ENCODE results near the gene ADAMTS1.

Gene ADAMTS1

GRCh38 chr21:26840201-26840600 lies 5.0 kb downstream of the ADAMTS1 start:
- Histone ChIP-seq H3K27me3 (peaks cover 49% of the 10 kb centered on the region), H3K4me3 (ENCODE audit: low read depth in 1 of 2, low read length in 1 of 2) (no peak overlapping the region), H3K36me3 (no peaks in the 10 kb centered on the region), H3K4me1 (ENCODE audit: control insufficient read depth in 1 of 2, insufficient read depth in 1 of 2, low read depth in 1 of 2, low read length in 1 of 2) (peaks cover 17 to 23% of the 10 kb centered on the region in 2 experiments), H3K27ac (no peak overlapping the region), H3K9me3 (no peaks in the 10 kb centered on the region)
- TF ChIP-seq CTCF (IDR thresholded peaks at IDR 0.05), result no peak

GRCh38 chr21:26837539-26837938 lies 7.7 kb downstream of the ADAMTS1 start:
- no peak overlapping the region for H3K27ac ChIP-seq
- no peak overlapping the region for H3K4me3 ChIP-seq (ENCODE audit: low read depth in 1 of 2, low read length in 1 of 2)

GRCh38 chr21:26836528-26836927 lies 8.7 kb downstream of the ADAMTS1 start:
- no peak overlapping the region for H3K27ac ChIP-seq

More at GRCh38 chr21:26837539-26837938, 7.7 kb downstream of the ADAMTS1 start:
- no peaks in the 10 kb centered on the region for H3K4me1 ChIP-seq (ENCODE audit: control insufficient read depth in 1 of 2, insufficient read depth in 1 of 2, low read depth in 1 of 2, low read length in 1 of 2)
- H3K36me3 ChIP-seq, result no peaks in the 10 kb centered on the region
- peaks cover 23% of the 10 kb centered on the region for H3K27me3 ChIP-seq
- TF ChIP-seq CTCF (IDR thresholded peaks at IDR 0.05), result no peak
- H3K9me3 ChIP-seq, result no peaks in the 10 kb centered on the region

GRCh38 chr21:26835714-26836265 lies 9.4 kb downstream of the ADAMTS1 start:
- H3K27ac ChIP-seq, result no peak overlapping the region
- no peak for TF ChIP-seq CTCF (IDR thresholded peaks at IDR 0.05)

More at GRCh38 chr21:26836528-26836927, 8.7 kb downstream of the ADAMTS1 start:
- no peaks in the 10 kb centered on the region for H3K36me3 ChIP-seq
- TF ChIP-seq CTCF (IDR thresholded peaks at IDR 0.05), result no peak
- H3K4me3 ChIP-seq (ENCODE audit: low read depth in 1 of 2, low read length in 1 of 2), result no peak overlapping the region
- no peaks in the 10 kb centered on the region for H3K4me1 ChIP-seq (ENCODE audit: control insufficient read depth in 1 of 2, insufficient read depth in 1 of 2, low read depth in 1 of 2, low read length in 1 of 2)
- peaks cover 13% of the 10 kb centered on the region for H3K27me3 ChIP-seq
- H3K9me3 ChIP-seq, result no peaks in the 10 kb centered on the region

GRCh38 chr21:26835027-26835713 lies 10.0 kb downstream of the ADAMTS1 start:
- H3K27ac ChIP-seq, result no peak overlapping the region
- H3K9me3 ChIP-seq, result no peaks in the 10 kb centered on the region
- no peaks in the 10 kb centered on the region for H3K4me1 ChIP-seq (ENCODE audit: control insufficient read depth in 1 of 2, insufficient read depth in 1 of 2, low read depth in 1 of 2, low read length in 1 of 2)
- TF ChIP-seq CTCF (IDR thresholded peaks at IDR 0.05), result no peak
- peaks cover 1% of the 10 kb centered on the region for H3K27me3 ChIP-seq
- no peaks in the 10 kb centered on the region for H3K36me3 ChIP-seq
- H3K4me3 ChIP-seq (ENCODE audit: low read depth in 1 of 2, low read length in 1 of 2), result no peak overlapping the region

More at GRCh38 chr21:26835714-26836265, 9.4 kb downstream of the ADAMTS1 start:
- peaks cover 8% of the 10 kb centered on the region for H3K27me3 ChIP-seq
- H3K36me3 ChIP-seq, result no peaks in the 10 kb centered on the region
- H3K9me3 ChIP-seq, result no peaks in the 10 kb centered on the region
- H3K4me3 ChIP-seq (ENCODE audit: low read depth in 1 of 2, low read length in 1 of 2), result no peak overlapping the region
- no peaks in the 10 kb centered on the region for H3K4me1 ChIP-seq (ENCODE audit: control insufficient read depth in 1 of 2, insufficient read depth in 1 of 2, low read depth in 1 of 2, low read length in 1 of 2)
